DMS114 treated with DMSO at 0.1 percent for 48 hours (cell line): Measurements from ENCODE around the gene ADAMTS9.

Source experiments
- DNase-seq: peaks from one replicate; lab custom pipeline; 2025; ENCODE audit not compliant: unreplicated experiment; lab: John Stamatoyannopoulos, UW

The ADAMTS9 gene

DNA sequence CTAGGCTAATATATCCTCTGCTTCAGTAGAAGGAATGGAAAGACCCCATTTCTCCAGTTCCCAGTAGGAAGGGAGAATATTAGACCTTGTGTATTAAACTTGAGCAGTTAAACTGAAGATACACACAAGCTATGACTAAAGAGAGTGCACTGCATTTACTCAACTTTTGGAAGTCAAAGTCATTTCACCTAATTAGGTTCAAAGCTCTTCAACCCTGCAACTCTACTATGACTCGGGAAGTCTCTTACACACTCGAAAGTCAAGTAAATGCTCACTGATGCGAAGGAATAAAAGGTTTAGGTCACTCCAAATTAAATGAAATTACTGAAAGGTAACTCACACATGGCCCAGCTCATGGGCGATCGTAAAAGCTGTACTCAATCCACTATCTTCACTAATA lies 33.8 kb downstream of the ADAMTS9 start:
- no peak for DNase-seq

GRCh38 chr3:64653101-64653500 lies 34.7 kb downstream of the ADAMTS9 start:
- DNase-seq: no peak

DNA sequence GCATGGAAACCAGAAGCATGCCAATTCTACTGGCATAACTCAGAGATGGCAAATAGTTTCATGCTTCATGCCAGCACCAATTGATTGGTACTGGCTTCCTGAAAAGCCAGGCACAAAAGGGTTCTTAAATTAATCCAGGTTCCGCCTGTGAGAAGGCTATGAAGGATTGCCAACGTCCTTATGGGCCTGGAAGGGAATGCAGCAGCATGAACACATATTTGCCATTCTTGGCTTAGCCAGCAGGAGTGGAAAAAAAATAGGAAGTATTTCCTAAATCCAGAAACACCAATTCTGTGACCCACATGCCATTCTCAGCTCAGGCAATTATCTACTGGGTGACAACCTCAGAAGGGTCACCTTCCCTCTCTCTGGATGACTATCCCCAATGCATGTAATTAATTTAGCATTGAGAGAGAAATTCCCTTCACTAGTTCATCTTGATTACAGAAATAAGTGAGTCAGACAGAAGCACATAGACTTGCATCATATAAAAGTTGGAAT lies 36.0 kb downstream of the ADAMTS9 start:
- no peak for DNase-seq

GRCh38 chr3:64651303-64651702 lies 36.5 kb downstream of the ADAMTS9 start:
- no peak for DNase-seq

DNA sequence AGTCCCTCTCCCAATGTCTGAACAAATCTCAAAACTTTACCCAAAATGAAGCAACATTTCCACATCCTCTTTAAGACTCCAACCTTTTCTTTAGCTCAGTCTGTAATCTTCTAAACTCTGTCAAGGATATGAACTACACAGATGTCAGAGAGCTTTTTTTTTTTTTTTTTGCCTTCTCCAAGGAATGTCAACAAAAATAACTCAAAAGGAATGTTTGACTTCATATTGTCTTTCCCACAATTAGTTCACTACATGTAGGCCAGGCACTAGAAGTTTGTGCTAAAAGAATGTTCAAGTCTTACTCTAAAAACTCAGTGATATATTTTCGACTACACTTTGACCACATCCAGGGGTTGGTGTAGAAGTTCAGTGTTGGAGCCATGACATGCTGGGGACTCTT lies 37.1 kb downstream of the ADAMTS9 start:
- no peak for DNase-seq

DNA sequence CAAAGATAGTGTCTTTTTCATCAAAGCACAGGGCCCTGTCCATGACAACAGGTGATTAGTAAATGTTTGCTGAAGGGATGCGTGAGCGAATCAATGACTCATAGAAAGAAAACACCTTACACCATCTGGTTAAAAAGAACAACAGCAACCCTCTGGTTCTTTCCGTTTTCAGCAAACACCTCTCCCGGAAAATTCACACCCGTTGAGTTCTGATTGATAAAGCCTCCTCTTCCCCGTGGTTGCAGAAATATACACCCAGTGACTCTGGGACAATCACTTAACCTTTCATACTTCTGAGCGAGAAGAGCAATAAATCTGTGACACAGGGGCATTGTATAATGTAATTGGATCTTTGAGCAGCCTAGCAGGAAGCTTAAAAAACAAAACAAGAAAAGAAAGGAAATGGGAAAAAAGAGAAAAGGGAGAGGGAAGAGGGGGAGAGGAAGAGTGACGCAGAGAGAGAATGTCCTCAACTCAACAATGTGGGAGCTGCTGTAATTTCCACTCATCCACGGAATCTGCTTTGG lies 37.6 kb downstream of the ADAMTS9 start:
- DNase-seq: no peak

- no peak for DNase-seq
Measured at GRCh38 chr3:64648927-64649906, 38.6 kb downstream of the ADAMTS9 start.

GRCh38 chr3:64647825-64648224 lies 40.0 kb downstream of the ADAMTS9 start:
- no peak for DNase-seq

GRCh38 chr3:64645243-64645642 lies 42.6 kb downstream of the ADAMTS9 start:
- no peak for DNase-seq

DNA sequence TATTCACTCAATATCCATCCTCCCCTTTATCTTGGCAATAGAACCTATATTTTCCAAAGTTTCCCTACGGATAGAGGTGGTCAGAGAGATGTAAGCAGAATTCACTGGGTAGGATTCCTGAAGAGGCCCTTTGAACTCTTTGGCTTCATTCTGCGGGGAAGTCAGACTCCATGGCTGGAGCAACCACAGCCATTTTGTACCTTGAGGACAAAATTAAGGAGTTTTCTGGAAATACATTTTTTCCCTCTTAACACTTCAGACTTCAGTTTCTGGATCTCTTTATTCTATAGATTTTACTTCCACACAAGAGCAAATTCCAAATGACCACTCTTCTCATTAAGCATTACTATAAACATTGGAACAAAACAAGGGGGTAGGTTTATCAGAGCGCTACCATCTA lies 43.3 kb downstream of the ADAMTS9 start:
- DNase-seq: no peak

GRCh38 chr3:64642327-64643151 lies 45.3 kb downstream of the ADAMTS9 start:
- no peak for DNase-seq

DNA sequence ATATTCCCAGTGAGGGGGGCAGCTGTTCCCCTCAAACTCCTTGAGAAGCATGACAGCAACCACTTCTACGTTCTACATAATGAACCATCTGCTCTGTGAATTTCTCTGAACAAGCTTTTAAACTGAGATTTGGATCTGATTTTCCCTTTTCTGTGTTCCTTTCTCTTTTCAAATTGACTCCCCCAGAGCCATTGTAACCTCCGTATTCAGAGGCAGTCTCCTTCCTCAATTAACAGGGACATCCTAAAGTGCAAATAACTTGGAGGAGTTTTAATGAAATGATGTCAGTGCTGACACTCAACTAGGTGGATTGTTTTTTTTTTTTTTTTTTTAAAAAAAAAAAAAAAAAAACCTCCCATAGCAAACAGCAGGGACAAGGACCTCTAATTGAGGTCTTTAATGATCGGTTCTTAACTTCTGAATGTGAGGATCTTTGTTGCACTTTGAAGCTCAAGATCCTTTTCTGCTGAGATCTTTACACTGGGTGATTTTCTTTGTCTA lies 48.8 kb downstream of the ADAMTS9 start:
- no peak for DNase-seq

DNA sequence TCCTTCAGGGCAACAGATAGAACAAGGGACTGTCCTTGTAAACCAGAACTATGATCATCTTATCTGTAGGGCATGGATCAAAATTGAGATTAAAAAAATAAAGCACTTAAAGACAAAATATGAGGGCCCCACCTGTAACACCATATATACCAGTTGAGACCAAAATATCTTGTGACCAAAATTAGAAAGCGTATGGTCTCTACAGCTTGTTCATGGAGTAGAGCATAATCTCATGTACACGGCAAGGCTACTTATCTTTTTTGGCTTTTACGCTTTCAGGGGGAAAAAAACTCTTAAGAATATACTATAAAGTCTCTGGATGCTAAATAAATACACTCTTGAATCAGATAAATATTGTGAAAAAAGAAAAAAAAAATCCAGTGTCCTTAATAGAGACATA lies 49.3 kb downstream of the ADAMTS9 start:
- no peak for DNase-seq

- no peak for DNase-seq
Measured at GRCh38 chr3:64634417-64634816, 53.4 kb downstream of the ADAMTS9 start.

GRCh38 chr3:64631951-64632350 lies 55.8 kb downstream of the ADAMTS9 start:
- no peak for DNase-seq

DNA sequence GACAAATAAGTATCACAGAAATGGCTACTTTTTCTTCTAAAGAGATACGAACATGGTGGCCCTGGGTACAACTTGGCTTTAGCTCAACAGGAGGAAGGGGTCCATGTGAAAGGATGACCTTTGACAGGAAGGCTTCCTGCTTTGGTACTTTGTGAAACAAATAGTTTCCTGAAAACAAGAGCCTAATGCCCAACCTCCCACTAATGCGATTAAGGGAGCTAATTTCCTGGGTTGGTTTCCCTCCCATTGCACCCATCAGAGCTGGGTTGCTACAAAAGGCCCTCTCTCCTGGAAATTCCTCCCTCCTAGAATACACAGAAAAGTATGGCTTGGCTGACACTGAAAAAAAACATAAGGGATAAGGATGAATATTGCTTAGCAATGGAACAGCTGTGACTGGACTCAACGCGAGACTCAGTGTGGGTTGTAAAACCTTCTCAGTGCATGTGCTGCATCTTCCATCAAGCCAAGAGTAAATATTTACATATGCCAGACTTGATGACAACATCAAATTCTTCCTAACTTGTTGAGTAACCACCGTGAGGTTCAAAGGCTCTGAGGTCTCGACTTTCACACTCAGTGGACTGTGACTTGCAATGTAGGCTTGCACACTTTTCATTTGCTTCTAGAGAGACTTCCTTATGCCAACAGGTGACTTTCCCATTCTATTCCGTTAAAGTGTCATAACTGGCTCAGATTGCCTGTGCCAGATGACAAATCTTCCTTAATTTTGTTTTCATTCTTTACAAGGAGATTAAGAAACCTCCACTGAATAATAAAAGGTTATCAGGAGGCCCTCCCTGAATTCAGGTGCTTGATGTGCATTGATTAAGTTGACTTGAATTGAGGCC lies 60.1 kb downstream of the ADAMTS9 start:
- DNase-seq: no peak

DNA sequence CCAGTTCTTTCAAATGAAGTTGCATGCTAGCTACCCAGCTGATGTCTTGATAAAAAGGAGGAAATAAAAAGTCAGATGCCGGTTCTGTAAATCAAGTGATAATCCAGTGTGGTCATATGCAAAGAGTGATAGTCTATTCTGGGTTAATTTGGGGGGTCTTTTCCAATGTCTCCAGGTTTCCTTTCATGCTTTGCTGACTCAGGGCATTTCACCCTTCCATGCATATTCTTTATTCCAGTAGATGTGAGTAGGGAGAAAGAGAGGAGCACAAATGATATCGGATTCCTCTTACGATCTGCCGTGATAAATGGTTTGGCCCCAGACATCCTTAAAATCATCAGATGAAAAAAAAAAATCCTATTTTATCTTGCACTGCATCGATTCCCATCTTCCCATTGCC lies 60.8 kb downstream of the ADAMTS9 start:
- DNase-seq: no peak

- DNase-seq: no peak
Measured at GRCh38 chr3:64625381-64625780, 62.4 kb downstream of the ADAMTS9 start.

- no peak for DNase-seq
Measured at GRCh38 chr3:64623125-64623524, 64.7 kb downstream of the ADAMTS9 start.

DNA sequence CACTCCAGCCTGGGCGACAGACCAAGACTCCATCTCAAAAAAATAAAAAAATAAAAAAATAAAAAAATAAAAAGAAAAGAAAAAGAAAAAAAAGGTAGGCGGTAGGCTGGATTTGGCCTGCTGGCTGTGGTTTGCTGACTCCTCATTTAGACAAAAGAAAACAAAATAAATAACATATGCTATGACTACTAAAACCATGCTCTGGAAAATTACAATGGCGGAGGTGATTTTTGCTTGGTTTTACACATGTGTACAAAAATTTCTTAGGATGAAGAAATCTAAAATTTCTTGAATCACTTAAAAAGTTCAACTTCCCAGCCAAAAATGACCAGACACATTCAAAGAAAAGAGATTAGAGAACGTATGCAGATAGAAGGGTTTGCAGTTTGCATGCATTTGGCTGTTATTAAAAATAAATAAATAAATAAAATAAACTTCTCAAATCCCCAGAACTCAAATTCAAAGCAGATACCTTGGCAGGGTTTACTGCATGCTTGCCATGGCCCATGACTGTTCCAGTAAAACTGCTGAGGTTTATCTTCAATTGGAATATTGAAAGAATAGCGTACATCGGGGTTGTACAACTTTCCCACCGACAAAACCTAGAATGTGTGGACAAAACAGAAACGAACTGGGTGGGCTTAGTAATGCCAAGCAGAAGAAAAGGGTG lies 65.9 kb downstream of the ADAMTS9 start:
- no peak for DNase-seq
